ENCODE measurements around the gene FGF14.

Gene FGF14

GRCh38 chr13:101965096-101965495 lies 436.8 kb downstream of the FGF14 start:
- no peak for DNase-seq

- DNase-seq = no peak
Observed at GRCh38 chr13:101959016-101959415, 442.8 kb downstream of the FGF14 start.

- no peak for DNase-seq
Observed at GRCh38 chr13:101955764-101956163, 446.1 kb downstream of the FGF14 start.

- no peak for DNase-seq
Observed at GRCh38 chr13:101951114-101951513, 450.7 kb downstream of the FGF14 start.

GRCh38 chr13:101949681-101950080 lies 452.2 kb downstream of the FGF14 start:
- DNase-seq = no peak

- DNase-seq = no peak
Observed at GRCh38 chr13:101946401-101946800, 455.4 kb downstream of the FGF14 start.

GRCh38 chr13:101945435-101945834 lies 456.4 kb downstream of the FGF14 start:
- no peak for DNase-seq

- DNase-seq = no peak
Observed at GRCh38 chr13:101944521-101944920, 457.3 kb downstream of the FGF14 start.

GRCh38 chr13:101942535-101943157 lies 459.2 kb downstream of the FGF14 start:
- no peak for DNase-seq

- no peak for DNase-seq
Observed at GRCh38 chr13:101942038-101942437, 459.8 kb downstream of the FGF14 start.

GRCh38 chr13:101941095-101941783 lies 460.6 kb downstream of the FGF14 start:
- no peak for DNase-seq

GRCh38 chr13:101939370-101939769 lies 462.5 kb downstream of the FGF14 start:
- no peak for DNase-seq

GRCh38 chr13:101935828-101936227 lies 466.0 kb downstream of the FGF14 start:
- no peak for DNase-seq

GRCh38 chr13:101931186-101931585 lies 470.7 kb downstream of the FGF14 start:
- DNase-seq = no peak

GRCh38 chr13:101930331-101930730 lies 471.5 kb downstream of the FGF14 start:
- DNase-seq = no peak

GRCh38 chr13:101925731-101926130 lies 476.1 kb downstream of the FGF14 start:
- DNase-seq = no peak

- DNase-seq = no peak
Observed at GRCh38 chr13:101919541-101920181, 482.2 kb downstream of the FGF14 start.

- no peak for DNase-seq
Observed at GRCh38 chr13:101917833-101918661, 483.8 kb downstream of the FGF14 start.

GRCh38 chr13:101917475-101917810 lies 484.4 kb downstream of the FGF14 start:
- no peak for DNase-seq

GRCh38 chr13:101916775-101917474 lies 484.9 kb downstream of the FGF14 start:
- no peak for DNase-seq

- no peak for DNase-seq
Observed at GRCh38 chr13:101916108-101916774, 485.6 kb downstream of the FGF14 start.

GRCh38 chr13:101915755-101916107 lies 486.1 kb downstream of the FGF14 start:
- no peak for DNase-seq
